Measurements from ENCODE around the gene DTNB.

DNA sequence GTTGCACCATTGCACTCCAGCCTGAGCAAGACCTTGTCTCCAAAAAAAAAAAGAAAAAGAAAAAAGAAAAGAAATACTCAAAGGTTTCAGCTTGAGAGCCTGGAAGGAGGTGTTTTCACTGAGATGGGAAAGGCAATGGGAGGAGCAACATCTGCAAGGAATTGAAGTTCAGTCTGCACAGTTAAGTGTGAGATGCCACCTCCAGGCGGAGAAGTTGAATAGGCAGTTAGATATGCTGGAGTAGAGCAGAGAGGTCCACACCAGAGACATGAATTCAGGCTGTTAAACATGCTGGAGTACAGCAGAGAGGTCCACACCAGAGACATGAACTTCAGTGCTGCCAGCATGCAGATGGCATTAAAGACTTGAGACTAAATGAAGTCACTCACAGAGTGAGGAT lies 41.4 kb upstream of the DTNB start:
- TF ChIP-seq CTCF (IDR thresholded peaks at IDR 0.05): no peak
- no peak for TF ChIP-seq POLR2AphosphoS5 (IDR thresholded peaks at IDR 0.05)
- TF ChIP-seq POLR2A (IDR thresholded peaks at IDR 0.05; ENCODE audit: low read depth): no peak

All from esophagus muscularis mucosa (tissue), 3 donors.